GM12873 (cell line): Measurements from ENCODE around the gene ECEL1.

Experiments
- CTCF ChIP-seq: IDR thresholded peaks from 2 replicates; pipeline ENCODE4 v1.5.1; 2012; ENCODE audit warnings: low read depth, mild to moderate bottlenecking, moderate library complexity, low read length, control low read depth; ENCODE audit not compliant: insufficient read depth; ENCODE audit errors: missing control alignments

The ECEL1 gene

GRCh38 chr2:232493701-232494474 is 6.3 kb upstream of the ECEL1 start:
- TF ChIP-seq CTCF: no peak

- TF ChIP-seq CTCF: no peak
Observed at GRCh38 chr2:232492963-232493700, 5.5 kb upstream of the ECEL1 start.

GRCh38 chr2:232492236-232492848 is 4.7 kb upstream of the ECEL1 start:
- no peak for TF ChIP-seq CTCF

GRCh38 chr2:232491139-232491780 is 3.6 kb upstream of the ECEL1 start:
- TF ChIP-seq CTCF: no peak

- no peak for TF ChIP-seq CTCF
Observed at GRCh38 chr2:232490221-232491138, 2.8 kb upstream of the ECEL1 start.

GRCh38 chr2:232489516-232490220 is 2.0 kb upstream of the ECEL1 start:
- TF ChIP-seq CTCF: no peak
